Measurements from ENCODE around the gene CBX7. TPM values are rescaled to one million over a fixed set of nuclear protein-coding genes. Genes with fewer than 3 reads are reported as not detected.

CBX7 gene
- total and polyA plus RNA-seq, 10 donors, result 20.2 to 99.4 (median 60.3) TPM

DNA sequence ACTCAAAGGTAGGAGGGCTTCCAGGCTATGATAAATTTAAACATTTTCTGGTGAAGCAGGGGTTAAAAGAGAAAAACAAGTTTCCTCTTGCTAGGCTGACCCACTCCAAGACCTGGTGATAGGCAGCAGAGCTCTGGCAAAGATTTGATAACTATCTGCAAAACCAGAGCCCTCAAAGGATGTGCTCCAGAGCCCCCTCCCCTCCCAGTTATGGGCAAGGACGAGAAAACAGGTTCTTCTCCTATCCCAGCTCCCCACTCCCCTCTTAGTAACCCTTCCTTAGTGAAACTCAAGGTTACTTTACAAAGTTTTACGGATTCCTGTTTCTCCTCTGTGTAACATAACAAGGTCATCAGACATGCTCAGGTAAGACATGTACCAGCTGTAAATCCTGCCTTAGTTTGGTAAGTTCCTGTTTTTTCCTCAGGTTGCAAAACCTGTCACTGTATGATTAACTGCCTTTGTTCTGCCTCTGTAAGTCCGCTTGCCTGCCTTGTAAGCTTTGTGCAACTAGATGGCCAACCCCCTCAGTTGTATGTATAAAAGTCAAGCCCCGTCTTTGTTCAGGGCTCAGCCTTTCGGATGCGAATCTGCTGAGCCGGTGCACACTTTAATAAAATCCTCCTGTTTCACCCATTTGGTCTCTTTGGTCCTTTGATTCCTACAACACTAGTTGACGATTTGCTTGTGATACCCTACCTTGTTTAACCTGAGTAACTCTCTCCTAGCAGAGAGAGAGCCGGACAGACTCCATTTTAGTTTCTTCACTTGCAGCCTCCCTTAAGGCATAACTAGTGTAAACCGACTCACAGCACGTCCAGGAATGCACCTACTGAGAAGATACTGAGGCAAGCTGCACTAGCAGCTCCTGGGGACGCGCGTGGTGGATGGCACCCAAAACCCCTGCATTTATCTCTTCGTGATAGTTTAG, 41.6 kb downstream of the CBX7 start:
- Histone ChIP-seq H3K9me3 (no peaks in the 10 kb centered on the region), H3K27me3 (replicated peaks in 1 of 7) (no peaks in the 10 kb centered on the region), H3K36me3 (no peaks in the 10 kb centered on the region), H3K4me1 (peaks cover 3 to 26% (median 21%) of the 10 kb centered on the region in 6 donors), H3K4me3 (no peak overlapping the region), H3K27ac (peak overlapping the region in 1 of 8 donors; percentile 19)
- no peak for DNase-seq
- no peak for TF ChIP-seq POLR2A (IDR thresholded peaks at IDR 0.05)
- TF ChIP-seq, protein P1, sequence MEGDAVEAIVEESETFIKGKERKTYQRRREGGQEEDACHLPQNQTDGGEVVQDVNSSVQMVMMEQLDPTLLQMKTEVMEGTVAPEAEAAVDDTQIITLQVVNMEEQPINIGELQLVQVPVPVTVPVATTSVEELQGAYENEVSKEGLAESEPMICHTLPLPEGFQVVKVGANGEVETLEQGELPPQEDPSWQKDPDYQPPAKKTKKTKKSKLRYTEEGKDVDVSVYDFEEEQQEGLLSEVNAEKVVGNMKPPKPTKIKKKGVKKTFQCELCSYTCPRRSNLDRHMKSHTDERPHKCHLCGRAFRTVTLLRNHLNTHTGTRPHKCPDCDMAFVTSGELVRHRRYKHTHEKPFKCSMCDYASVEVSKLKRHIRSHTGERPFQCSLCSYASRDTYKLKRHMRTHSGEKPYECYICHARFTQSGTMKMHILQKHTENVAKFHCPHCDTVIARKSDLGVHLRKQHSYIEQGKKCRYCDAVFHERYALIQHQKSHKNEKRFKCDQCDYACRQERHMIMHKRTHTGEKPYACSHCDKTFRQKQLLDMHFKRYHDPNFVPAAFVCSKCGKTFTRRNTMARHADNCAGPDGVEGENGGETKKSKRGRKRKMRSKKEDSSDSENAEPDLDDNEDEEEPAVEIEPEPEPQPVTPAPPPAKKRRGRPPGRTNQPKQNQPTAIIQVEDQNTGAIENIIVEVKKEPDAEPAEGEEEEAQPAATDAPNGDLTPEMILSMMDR (IDR thresholded peaks at IDR 0.05 in 8 of 11, conservative IDR thresholded peaks at IDR 0.05 in 3 of 11), result no peak
- TF ChIP-seq POLR2AphosphoS5 (IDR thresholded peaks at IDR 0.05), result no peak
- intact Hi-C loops (cut with DNase I; ENCODE audit: low total_unique reads), result no loop called here
- 68 to 73% (median 71%) methylated on average over 15 of the region's 15 CpGs for WGBS, 5 donors

DNA sequence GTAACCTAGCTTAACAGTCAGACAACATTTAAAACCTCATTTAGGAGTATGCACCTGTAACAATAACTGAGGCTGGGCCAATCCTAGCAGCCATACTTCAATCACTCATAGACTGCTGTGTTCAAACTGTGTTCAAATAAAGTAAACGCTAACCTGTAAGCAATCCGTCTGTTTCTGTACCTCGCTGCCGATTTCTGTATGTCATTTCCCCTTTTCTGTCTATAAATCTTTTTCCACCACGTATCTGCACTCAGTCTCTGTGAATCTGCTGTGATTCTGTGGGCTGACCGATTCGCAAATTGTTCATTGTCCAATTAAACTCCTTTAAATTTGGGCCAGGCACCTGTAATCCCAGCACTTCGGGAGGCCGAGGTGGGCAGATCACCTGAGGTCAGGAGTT, 43.1 kb downstream of the CBX7 start:
- no peak for DNase-seq
- WGBS, 5 donors, result 49 to 73% (median 51%) methylated on average over 9 of the region's 9 CpGs

DNA sequence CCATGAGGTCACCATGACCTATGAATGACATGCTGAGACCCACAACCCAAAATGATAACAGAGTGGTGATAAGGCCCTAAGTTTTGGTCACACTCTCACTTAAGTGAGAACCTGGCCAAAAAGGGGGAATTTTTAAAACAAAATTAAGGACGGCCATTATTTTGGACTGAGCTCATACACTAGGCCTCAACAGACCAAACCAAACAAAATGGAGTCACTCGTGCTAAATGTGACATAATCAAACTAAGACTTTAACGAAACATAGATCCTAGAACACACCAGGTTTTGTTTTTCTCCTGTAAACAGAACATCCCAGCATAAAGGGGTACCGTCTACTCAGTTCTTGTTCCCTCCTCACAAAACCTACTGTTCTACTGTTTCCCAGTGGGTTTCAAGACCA, 44.0 kb downstream of the CBX7 start:
- no peaks in the 10 kb centered on the region for H3K9me3 ChIP-seq
- no peak overlapping the region for H3K4me3 ChIP-seq
- no peak for DNase-seq
- TF ChIP-seq, protein P1 (IDR thresholded peaks at IDR 0.05 in 8 of 11, conservative IDR thresholded peaks at IDR 0.05 in 3 of 11), result no peak
- H3K27ac ChIP-seq, result no peak overlapping the region
- WGBS, 5 donors, result 91 to 99% (median 98%) methylated on average over 4 of the region's 4 CpGs
- intact Hi-C loops (cut with DNase I; ENCODE audit: low total_unique reads), result no loop called here
- no peaks in the 10 kb centered on the region for H3K36me3 ChIP-seq
- no peaks in the 10 kb centered on the region for H3K27me3 ChIP-seq (replicated peaks in 1 of 7)
- H3K4me1 ChIP-seq, result peaks cover 0 to 12% (median 7%) of the 10 kb centered on the region in 6 donors

More for the DNA sequence above, 43.1 kb downstream of the CBX7 start:
- Histone ChIP-seq H3K9me3 (no peaks in the 10 kb centered on the region), H3K4me3 (no peak overlapping the region), H3K27ac (no peak overlapping the region), H3K27me3 (replicated peaks in 1 of 7) (no peaks in the 10 kb centered on the region), H3K36me3 (no peaks in the 10 kb centered on the region), H3K4me1 (peaks cover 0 to 12% (median 7%) of the 10 kb centered on the region in 6 donors)
- intact Hi-C loops (cut with DNase I; ENCODE audit: low total_unique reads), result no loop called here
- TF ChIP-seq POLR2AphosphoS5 (IDR thresholded peaks at IDR 0.05) (no peak), POLR2A (IDR thresholded peaks at IDR 0.05) (no peak)
- TF ChIP-seq, protein P1 (IDR thresholded peaks at IDR 0.05 in 8 of 11, conservative IDR thresholded peaks at IDR 0.05 in 3 of 11), result no peak

DNA sequence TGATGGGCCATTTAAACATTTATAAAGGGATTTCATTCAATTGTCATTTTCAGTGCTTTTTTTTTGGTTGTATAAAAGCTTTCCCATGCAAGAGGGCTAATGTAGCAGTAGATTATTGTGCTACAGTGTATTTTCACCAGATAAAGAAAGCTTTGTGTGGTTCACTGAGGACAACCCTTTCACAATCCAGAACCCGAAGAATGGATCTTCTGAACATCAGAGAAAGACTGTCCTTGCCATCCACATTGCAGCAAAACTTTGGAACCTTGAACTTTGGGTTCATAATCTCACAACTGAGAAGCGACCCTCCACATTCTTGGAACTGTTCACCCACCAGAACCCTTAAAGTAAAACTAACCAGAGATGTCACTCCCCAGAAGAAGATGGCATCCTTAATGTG, 46.2 kb downstream of the CBX7 start:
- intact Hi-C loops (cut with DNase I; ENCODE audit: low total_unique reads), result no loop called here
- no peak for DNase-seq
- Histone ChIP-seq H3K27me3 (replicated peaks in 1 of 7) (no peaks in the 10 kb centered on the region), H3K4me3 (no peak overlapping the region), H3K27ac (no peak overlapping the region), H3K9me3 (no peaks in the 10 kb centered on the region), H3K4me1 (peaks cover 0 to 12% (median 7%) of the 10 kb centered on the region in 6 donors), H3K36me3 (no peaks in the 10 kb centered on the region)
- 81 to 93% (median 88%) methylated on average over 2 of the region's 2 CpGs for WGBS, 5 donors
- no peak for TF ChIP-seq POLR2A (IDR thresholded peaks at IDR 0.05)
- no peak for TF ChIP-seq POLR2AphosphoS5 (IDR thresholded peaks at IDR 0.05)

Measured in spleen (tissue), 11 donors.